GM21515 (cell line): ENCODE results near the gene LTBP2.

Experiments used
- ATAC-seq: cut with Tn5 transposase; IDR thresholded peaks from one replicate; pipeline ENCODE4 v1.9.1; 2021; ENCODE audit not compliant: unreplicated experiment

Gene LTBP2

DNA sequence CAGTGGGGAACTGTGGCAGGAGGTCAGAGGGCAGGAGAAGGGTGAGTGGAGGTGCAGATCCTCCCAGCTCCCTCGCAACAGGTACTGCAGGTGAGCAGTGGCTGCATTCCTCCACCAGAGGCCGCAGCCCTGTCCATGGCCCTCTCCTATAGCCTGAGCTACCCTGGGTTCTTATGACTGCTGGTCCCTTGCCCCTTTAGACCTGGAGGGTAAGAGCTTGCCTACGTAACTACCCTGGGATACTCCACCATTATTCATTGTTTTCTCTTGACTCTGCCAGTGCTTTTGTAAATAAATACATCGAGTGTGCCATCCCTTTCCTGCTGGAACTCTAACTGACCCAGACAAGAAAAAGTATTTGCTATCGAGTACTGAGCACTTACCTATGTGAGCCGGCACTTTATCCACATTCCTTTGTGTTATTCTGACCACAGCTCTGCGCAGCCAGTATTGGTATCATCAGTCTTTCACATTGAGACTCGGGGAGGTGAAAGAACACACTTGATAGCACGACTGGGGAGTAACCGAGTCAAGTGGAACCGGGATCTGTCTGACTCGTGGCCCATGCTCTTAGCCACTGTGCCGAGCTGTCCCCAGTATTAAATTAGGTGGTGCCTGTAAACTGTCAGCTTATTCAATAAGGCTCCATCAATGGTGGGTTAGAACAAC is 38.5 kb downstream of the LTBP2 start:
- ATAC-seq, result no peak

DNA sequence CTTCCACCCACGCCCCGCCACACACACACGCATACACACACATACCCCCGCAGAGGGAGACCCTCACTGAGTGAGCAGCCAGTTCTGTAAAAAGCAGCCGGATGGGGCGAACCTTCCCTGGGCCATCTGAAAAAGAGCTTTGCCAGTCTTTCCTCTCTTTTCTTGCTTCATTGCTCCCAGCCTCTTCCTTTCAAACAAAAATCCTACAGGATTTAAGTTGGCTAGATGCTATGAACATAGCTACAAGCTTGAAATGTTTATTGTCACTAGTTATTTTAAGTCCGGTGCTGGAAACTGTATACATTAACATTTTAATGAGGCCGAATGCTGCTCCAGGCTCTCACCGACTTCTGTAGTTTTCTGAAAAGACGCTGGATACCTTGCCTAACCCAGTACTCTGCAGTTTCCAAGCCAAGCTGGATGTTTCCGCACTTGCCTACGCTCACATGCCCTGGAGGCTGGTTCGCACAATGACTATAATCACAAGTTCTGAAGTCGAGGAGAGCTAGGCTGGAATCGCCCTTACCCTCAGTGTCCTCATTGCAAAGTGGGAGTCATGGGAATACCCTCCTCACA is 39.2 kb downstream of the LTBP2 start:
- no peak for ATAC-seq

DNA sequence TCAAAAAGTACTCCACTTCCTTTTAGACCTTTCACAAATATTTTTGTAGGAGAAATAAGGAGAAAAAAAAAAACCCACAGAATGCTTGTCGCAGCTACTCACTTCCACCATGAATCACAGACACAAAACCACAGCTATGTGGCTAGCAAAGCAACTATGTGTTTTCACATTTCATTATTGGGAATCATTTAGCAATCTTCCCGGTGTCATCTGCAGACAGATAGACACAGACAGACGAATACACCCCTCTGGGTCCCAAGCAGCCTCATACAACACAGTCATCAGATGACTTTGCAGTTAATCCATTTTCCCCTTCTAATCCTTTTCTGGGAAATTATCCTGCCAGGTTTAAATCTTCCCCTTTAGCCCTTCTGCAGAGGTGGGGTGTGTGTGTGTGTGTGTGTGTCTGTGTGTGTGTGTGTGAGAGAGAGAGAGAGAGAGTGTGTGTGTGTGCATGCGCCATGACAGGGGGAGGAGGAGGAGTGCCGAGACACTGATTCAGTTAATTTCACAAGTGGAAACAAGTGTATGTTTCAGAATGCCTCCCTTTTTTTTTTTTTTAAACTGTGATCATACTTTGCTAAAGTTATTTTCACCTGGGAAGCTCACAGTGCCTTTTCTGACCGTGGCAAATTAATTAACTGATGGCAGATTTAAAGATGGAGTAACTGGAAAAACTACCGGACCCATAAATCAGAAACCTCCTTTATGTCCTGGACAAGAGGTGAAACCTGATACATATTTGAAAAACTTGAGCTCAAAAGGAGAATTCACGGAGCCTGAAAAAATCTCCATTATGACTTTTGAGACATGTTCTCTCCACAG is 39.9 kb downstream of the LTBP2 start:
- no peak for ATAC-seq

DNA sequence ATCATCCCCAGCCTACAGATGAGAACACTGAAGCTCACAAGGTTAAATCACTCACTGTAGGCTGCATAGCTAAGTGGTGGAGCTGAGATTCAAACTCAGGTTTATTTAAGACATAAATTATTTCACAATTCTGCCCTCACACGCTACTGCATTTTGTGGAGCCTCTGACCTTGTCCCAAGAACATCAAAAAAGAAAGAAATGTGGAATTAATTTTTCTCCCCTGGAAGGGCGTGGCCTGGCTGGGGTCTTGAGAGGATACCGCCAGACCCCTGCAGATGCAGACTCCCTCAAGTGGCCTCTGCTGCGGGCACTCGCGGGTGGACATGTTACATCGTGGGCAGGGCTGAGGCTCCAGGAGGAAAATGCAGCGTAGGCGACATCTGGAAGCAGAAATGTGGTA is 40.6 kb downstream of the LTBP2 start:
- ATAC-seq, result no peak

DNA sequence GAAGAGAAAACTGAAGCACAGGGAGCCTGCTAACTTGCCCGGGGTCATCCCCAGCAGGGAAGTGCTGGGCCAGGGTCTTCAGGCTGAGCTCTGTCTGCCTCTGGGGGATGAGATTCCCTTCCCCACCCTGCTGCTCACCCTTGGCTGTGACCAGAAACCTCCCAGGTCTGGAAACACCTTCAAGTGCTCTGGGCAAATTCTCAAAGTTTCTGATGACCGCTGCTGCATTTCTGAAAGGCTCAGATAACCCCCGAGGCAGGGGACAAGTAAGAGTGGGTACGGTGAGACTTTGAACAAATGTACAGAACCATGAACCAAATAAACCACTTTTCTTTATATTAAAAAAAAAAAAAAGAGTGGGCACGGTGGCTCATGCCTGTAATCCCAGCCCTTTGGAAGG is 41.3 kb downstream of the LTBP2 start:
- no peak for ATAC-seq

DNA sequence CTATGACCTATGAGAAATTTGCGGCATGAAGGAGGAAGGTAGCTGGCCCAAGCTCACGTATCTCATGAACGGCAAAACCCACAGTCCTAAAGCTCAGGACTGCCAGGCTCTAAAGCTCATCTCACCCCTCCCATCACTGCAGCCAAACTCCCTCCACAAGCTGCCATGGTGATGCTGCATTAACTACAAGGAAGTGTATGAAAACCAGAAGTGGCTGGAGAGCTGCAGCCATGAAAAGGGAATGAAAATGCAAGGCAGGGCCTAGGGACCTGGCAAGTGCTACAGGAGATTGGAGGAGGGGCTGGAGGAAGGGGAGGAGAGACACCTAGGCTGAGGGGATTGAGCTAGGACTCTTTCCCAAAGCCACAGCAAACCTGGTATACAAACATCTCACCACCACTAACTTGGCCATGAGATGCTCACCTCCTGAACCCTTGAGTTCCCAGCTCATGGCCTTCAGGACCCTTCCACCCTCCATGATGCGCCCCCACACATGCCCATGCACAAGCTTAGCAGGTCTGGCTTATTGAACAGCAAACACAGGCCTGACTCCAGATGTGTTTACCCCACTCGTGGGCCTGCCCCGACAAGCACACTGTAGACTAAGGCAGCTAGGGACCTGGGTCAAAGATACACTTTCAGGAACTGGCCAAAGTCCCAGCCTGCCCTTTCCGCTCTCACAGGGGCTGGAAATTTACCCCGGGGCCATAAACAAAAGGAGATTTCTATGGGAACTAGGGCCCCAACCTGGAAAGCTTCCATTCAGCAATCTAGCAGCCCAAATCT is 42.0 kb downstream of the LTBP2 start:
- no peak for ATAC-seq

DNA sequence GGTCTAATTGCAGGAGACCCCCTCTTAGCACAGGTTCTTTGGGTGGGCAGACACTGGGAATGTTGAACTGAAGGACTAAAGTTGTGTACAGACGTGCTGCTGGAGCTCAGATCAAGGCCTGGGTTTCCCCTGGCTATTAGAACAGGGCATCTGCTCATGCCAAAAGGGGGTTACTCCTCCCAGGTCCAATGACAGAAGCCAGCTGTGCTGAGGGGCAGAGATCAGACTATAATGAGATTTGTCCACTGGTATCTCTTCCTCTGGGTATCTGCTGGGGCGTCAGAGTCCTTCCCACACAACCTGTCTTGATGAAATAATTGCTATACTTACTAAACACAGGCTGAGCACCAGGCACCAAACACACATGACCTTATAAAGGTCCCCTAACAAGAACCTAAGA is 42.6 kb downstream of the LTBP2 start:
- ATAC-seq, result no peak

DNA sequence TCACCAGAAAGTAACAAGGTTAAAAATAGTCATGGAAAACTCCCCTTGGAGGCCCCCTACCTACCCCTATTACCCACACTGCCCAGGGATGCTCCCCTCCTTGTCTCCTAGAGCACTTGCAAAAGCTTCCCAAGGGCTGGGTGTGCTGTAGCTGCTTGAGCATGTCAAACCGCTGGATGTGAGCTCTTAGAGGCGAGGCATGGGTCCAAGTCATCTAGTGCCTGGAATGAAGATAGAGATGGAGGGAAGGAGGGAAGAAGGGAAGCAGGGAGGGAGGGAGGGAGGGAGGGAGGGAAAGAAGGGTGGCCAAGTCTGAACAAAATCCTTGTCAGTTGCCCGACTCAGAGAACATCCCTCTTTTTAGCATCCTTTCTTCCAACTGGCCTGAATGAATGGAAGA is 43.1 kb downstream of the LTBP2 start:
- ATAC-seq, result no peak

DNA sequence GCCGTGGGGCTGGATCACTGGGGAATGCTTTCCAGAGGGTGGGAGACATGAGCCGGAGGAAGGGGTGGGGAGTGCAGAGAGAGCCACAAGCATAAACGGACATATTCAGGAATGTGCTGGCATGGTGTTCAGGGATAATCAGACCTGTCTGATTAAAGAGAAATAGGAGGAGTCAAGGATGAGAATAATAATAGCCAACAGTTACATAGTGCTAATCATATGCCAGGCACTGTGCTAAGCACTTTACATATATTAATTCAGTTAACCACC is 43.7 kb downstream of the LTBP2 start:
- no peak for ATAC-seq

DNA sequence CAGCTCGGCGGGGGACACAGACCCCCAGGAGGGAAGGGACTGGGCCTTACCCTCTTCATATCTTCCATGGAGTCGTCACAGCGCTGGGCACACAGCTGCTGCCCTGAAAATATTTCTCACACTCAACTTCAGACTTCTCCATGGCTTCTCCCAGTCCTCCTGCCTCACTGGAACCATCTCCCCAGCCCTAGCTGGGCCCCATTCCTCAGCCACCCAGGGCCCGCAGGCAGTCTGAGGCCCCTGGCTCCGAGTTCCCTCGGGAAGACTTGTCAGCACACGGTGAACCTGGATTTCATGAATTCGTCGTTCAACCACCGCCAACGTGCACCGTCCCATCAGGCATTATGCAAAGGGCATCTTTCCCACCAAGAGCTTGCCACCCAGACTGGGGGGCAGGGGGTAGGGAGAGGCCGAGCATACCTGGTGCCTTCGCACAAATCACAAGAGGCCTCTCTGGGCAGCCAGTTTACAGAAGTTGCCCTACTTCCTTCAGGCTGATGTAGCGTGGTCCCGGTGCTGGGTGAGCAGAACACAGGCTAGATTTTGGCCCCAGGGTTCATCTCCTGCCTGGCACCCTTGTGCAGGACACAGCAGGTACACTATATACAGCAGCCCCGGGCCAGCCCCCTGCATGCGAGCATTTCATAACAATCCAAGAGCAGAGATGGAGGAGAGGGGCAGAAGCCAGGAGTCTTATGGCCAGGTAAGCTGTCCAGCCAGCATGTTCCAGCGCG is 44.2 kb downstream of the LTBP2 start:
- ATAC-seq, result no peak

DNA sequence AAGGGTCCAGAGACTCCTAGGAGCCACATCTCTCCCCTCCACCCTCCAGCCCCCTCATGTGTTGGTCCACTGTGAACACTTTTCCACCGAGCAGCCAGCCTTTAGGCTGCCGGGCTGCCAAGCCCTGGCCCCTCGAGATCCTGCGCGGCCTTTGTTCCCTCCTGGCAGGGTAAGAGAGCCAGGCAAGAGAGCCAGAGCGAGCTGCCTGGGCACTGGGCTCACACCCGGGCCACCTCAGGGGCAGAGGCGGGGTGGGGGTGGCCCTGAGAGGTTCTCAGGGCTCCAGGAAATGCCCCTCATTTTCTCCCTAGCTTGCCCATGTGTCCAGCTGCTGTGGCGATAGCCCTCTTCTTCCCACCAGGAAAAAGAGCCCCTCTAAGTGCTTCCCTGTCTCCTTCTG is 44.8 kb downstream of the LTBP2 start:
- ATAC-seq, result no peak

DNA sequence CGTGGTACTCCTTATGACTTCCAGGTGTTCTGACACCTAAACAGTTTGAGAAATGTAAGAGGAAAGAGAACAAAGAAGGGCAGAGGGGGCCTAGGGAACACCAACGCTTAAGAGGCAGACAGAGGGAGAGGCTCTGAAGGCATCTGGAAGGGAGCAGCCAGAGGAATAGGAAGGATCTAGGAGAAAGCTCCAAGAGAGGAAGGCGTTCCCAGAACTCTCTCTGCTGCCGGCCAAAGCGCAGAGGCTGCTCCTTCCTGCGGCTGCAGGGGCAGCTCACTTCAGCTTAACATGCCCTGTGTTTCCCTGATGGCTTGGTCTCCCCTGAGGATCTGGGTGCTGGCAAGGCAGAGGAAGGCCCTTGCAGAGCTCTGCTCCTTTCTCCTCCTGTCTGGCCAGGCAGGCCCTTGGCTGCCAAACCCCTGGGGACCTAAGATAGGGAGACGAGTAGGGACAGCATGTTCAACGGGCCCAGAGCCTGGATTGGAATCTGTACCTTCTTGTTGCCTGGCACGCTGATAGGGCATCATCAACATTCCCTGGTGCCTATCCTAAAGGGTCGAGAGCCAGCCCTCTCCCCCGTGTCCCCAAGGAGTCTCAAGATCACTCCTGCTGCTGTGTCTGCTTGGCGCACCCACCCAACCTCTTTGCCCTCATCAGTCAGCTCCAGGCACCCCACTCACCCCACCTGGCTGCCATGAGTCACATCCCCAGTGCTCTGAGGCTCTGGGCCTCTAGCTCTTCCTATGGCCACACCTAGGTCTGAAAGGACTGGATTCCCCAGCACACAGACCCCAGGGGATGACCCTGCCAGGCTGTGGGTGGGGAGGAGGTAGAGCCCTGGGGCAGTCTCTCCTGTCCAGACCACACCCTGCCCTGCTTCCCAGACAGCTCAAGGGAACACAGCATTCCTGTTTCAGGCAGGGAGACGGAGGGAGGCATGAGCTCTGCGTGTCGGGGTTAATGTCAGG is 45.6 kb downstream of the LTBP2 start:
- no peak for ATAC-seq

DNA sequence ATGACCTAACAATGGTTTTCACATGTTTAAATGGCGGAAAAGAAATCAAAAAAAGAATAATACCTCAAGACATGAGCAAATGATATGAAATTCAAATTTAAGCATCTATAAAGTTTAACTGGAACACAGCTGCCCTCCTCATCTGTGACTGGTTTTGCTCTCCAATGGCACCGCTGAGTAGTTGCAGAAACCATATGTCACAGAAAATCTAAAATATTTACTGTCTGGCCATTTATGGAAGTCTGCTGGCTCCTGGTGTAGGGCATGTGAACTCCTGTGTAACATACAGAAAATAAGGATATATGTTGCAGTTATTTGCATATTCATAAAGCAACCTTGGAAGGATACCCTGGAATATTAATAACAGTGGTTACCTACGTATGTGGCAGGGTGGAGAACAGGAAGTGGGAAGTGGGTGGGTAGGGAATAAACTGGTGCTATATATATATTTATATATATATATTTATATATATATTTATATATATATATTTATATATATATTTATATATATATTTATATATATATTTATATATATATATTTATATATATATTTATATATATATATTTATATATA is 48.4 kb downstream of the LTBP2 start:
- ATAC-seq, result no peak

DNA sequence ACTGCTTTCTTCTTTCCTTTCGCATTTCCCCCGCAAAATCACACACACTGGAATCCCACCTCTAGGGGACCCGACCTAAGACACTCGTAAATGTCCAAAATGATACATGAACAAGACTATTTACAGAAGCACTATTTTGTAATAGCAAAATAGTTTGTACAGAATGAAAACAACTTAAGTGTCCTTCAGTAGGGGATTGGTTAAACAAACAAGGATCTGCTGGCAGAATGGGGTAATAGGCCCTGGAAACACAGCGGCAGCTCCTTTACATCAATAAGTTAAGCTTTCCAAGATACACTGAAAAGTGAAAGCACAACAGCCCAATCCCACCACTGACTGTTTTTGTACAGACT is 48.8 kb downstream of the LTBP2 start:
- ATAC-seq, result no peak

DNA sequence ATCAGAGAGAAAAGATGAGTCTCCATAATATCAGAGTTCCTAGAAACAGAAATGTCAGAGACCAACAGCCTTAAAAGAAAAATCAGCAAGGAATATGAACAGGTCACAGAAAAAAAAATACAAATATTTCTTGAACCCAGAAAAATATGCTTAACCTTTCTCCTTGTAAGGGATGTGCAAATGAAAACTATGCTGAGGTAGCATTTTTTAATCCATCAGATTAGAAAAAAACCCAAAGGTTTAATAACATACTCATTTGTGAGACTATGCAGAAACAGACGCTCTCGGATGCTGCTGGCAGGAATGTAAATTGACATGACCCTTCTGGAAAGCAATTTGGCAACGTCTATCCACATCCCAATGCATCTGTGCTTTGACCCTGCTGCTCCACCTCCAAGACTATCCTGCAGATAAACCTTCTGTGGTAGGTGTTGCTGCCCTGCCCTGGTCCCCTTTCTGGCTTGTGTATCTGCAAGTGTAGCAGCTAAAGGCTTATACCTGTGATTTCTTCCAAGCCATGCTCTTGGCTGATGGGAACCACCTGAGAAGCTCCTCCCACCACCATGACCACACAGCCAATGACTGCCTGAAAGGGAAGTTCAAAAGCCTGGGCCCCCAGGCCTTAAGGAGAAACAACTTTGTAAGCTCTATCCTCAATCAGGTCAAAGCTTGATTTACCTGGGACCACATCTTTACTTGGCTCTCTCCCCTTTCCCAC is 49.4 kb downstream of the LTBP2 start:
- no peak for ATAC-seq

DNA sequence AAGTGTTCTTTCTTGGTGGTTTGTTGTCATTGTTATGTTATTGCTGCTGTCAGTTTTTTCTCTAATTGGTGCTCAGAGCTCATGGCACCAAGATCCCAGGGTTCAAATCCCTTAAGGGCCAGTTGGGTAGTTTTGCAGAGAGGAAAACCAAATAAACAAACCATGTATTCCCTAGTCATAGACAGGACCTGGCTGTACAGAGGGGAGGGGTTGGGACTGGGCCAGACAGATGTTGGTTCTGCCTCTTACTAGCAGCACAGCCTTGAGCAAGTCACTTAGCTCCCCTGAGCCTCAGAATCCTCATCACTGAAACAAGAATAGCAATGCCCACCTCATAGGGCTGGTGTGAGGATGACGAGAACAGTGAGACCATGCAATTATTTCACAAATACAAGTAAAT is 53.4 kb downstream of the LTBP2 start:
- ATAC-seq, result no peak

DNA sequence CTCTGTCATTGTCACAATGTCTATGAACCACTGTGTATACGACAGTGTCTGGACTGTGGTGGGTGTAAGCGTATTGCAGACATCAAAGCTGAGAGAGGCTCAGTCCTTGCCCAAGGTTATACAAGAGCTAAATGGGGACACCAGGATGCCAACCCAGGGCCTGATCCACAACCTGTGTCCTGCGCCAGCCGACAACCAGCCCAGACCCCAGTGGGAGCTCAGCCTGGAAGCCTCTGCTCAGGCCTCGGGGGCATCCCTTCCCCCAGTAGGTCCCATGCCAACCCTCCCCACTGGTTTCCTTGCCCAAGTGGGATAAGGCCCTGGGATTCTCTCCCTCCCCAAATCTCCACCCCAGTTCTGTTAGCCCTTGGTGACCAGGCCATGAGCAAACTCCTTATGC is 54.3 kb downstream of the LTBP2 start:
- no peak for ATAC-seq

DNA sequence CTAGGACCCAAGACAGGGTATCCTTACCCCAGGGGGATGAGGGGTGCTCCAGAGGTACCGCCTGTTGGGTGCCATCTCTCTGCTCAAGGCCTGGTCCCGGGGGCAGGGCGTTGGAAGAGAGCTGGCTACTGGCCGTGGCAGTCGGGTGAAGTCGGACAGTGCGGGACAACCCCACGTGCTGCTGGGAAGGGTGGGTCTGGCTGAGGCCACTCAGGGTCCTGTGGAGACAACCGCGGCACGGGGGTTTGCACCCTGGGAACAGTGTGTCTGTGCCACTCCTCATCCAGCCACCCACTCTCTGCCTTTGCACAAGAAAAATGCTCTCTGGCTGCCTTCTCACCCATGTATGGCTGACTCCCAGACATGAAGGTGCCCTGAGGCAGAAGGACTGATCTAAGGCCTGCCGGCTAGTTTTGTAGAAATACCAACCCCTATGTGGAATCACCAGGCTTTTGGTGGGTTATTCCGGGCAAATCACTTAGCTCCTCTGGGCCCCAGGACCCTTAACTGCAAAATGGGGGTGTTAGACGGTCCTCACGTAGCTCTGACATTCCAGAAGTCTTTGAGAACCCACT is 56.5 kb downstream of the LTBP2 start:
- no peak for ATAC-seq
